Esophagus mucosa (tissue), 1 donor: Measurements from ENCODE around the gene FOXL3. TPM values are rescaled to one million over a fixed set of nuclear protein-coding genes. Genes with fewer than 3 reads are reported as not detected.

Experiments used
- ATAC-seq: fragments of 200-7000 bp; cut with Tn5 transposase; one replicate; pipeline ENCODE4 v1.9.1; 2020
- total RNA-seq: library from RNA; stranded (reverse); gene quantifications from one replicate; pipeline ENCODE4 v1.2.4, GENCODE V29; 2023
- donor health status: DM: yes; HTN: yes; CAD: no.

Gene FOXL3
- total RNA-seq, 1 donor from 2014 or later: not detected

- ATAC-seq: peak; percentile 16
These were observed 22.8 kb upstream of the FOXL3 start for GRCh38 chr7:266851-267840.

- no peak for ATAC-seq
These were observed 21.0 kb upstream of the FOXL3 start for GRCh38 chr7:268991-269390.

- ATAC-seq: no peak
These were observed 20.2 kb upstream of the FOXL3 start for GRCh38 chr7:269721-270120.

- ATAC-seq: no peak
These were observed 19.5 kb upstream of the FOXL3 start for GRCh38 chr7:270351-270983.

- no peak for ATAC-seq
These were observed 18.5 kb upstream of the FOXL3 start for GRCh38 chr7:271266-272107.

- no peak for ATAC-seq
These were observed 17.8 kb upstream of the FOXL3 start for GRCh38 chr7:272108-272615.

- ATAC-seq: no peak
These were observed 17.3 kb upstream of the FOXL3 start for GRCh38 chr7:272631-273030.

GRCh38 chr7:273327-273726, 16.6 kb upstream of the FOXL3 start:
- ATAC-seq: no peak

GRCh38 chr7:274266-274665, 15.7 kb upstream of the FOXL3 start:
- ATAC-seq: no peak

- ATAC-seq: no peak
These were observed 13.6 kb upstream of the FOXL3 start for GRCh38 chr7:276230-276835.

GRCh38 chr7:277228-277627, 12.7 kb upstream of the FOXL3 start:
- ATAC-seq: no peak

- no peak for ATAC-seq
These were observed 11.9 kb upstream of the FOXL3 start for GRCh38 chr7:278081-278480.

- ATAC-seq: no peak
These were observed 10.1 kb upstream of the FOXL3 start for GRCh38 chr7:279821-280220.

GRCh38 chr7:280461-280860, 9.5 kb upstream of the FOXL3 start:
- ATAC-seq: no peak

GRCh38 chr7:281637-282036, 8.3 kb upstream of the FOXL3 start:
- ATAC-seq: no peak

GRCh38 chr7:282621-283020, 7.3 kb upstream of the FOXL3 start:
- no peak for ATAC-seq

GRCh38 chr7:284762-285722, 4.9 kb upstream of the FOXL3 start:
- no peak for ATAC-seq

GRCh38 chr7:285731-286130, 4.2 kb upstream of the FOXL3 start:
- no peak for ATAC-seq

GRCh38 chr7:286266-286665, 3.7 kb upstream of the FOXL3 start:
- no peak for ATAC-seq

- no peak for ATAC-seq
These were observed 1.3 kb upstream of the FOXL3 start for GRCh38 chr7:288671-289101.

- no peak for ATAC-seq
These were observed 688 bp upstream of the FOXL3 start for GRCh38 chr7:289209-289755.
